Measurements from ENCODE around the gene ASGR1.
A peak's percentile ranks its signal among the peaks of the same experiment; 100 is the strongest.

ASGR1 gene, protein sequence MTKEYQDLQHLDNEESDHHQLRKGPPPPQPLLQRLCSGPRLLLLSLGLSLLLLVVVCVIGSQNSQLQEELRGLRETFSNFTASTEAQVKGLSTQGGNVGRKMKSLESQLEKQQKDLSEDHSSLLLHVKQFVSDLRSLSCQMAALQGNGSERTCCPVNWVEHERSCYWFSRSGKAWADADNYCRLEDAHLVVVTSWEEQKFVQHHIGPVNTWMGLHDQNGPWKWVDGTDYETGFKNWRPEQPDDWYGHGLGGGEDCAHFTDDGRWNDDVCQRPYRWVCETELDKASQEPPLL

DNA sequence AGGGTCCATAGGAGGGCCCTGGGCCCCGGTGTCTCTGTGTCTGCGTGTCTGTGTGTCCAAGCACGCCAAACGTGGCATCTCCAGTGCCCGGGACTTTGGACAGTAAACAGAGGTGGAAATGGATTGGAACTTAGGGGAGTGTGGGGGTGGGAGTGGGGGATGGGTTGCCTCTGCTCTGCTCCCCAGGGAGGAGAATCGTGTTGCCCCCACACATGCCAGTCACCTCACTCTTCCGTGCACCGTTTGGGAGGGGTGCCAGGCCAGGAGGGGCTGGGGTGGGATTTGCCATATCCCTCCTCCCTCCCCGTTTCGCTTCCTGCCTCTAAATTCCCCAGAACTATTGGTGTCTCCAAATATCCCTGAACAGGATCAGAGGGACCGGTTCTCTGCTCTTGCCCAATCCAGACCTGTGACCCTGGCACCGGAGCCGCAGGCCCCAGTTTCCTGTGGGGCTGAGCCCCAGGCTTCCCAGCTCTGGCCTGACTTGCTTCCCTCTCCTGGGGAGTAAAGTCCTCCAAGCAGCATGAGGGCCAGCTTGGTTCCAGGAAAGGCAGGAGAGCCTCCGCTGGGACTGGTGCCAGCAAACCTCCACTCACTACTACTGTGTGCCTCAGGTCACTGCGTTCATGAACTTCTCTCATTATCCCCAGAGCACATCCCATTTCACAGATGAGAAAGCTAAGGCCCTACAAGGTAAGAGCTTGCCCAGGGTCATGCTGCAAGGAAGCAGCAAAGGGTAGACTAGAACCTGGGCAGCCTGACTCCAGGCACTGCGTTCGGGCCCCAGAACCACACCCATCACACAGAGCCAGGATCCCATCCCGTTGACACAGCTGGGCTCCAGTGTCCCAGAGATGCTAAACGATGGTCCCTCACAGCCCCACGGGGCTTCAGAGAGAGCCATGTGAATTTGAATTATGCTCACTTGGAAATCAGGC lies at the start of gene ASGR1:
Gene ASGR1, minus strand, starts transcription at position 54 of the 938 bp plus-strand sequence. CDS start 807 bp downstream, outside the sequence.
- DNase-seq, result no peak

DNA sequence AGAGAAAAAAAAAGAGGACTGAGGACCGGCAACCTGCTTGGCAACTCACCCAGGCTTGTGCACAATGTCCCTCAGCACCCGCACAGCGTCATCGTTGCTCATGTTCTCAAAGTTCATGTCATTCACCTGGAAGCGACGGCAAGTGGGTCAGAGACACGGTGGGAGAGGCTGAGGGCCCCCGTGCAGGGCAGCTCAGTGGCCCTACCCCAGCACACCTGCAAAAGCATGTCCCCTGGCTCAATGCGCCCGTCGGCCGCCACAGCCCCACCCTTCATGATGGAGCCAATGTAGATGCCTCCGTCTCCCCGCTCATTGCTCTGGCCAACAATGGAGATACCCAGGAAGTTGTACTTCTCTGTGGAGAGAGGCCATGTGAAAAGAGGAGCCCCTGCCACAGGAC lies 49.8 kb upstream of the ASGR1 start:
- no peak for DNase-seq

DNA sequence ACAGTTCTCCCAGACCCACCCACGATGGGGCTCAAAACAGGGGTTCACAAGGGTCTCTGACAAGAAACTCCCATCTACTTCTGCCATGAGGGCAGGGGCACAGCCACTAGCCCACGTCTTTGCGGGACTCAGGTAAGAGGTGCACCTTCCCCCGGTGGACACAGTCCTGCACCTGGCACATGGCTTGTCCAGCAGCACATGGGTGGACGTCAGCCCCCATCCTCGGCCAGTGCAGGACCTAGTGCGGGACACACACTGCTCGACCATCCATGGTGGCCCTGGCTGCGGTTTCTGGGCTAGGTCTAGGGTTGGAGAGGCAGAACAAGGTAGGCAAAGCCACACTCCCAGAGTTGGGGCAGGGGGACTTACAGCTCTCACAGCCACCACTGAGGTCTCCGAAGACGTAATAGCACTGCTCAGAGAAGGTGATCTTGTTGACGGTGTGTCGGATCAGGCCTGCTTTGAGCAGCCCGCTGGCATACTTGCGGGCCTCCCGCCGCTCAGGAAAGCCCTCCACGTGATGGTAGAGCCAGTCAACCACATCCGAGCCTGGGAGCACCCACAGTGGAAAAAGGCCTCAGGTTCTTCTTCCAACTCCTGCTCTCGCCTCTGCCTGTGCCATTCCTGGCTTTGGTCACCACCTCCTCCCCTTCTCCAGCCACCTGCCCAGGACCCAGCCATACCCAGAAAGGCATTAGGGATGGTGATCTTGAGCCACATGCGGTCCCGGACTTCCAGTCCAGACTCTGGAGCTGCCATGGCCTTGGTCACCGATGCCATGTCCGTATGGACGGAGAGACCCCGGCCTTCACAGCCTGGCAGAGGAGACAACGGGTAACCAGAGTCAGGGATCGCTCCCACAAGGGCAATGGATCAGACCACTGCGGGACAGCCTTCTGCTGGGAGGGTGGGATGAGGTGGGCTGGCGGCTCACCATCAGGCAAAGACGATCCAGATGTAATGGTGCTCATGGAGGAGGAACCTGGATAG lies 47.8 kb upstream of the ASGR1 start:
- DNase-seq, result no peak

DNA sequence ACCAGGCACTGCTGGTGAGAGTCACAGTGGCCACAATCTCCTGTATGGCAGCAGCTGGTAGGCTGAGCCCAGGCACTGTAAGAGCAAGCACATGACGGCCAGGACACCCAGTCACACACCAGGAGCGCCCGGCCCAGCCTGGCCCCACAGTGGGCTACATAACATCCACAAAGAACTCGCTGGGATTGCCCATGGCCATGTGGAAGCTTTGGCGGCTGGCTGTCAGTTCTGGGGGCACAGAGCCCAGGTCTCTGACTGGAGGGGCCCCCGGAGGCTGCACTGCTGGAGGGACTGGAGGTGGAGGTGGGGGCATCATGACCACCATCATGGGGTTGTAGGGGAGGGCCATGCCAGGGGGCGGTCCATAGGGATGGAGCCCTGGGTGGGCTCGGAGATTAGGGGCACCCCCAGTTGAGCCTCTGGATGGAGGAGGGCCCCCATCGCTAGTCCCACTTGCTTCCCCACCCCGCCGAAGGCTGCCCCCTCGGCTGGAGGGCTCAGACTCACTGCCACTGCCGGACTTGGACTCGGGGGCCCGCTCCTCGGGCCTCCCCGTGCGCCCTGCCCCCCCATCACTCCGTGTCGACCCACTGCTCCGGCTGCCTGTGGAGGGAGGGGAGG lies 46.7 kb upstream of the ASGR1 start:
- no peak for DNase-seq

DNA sequence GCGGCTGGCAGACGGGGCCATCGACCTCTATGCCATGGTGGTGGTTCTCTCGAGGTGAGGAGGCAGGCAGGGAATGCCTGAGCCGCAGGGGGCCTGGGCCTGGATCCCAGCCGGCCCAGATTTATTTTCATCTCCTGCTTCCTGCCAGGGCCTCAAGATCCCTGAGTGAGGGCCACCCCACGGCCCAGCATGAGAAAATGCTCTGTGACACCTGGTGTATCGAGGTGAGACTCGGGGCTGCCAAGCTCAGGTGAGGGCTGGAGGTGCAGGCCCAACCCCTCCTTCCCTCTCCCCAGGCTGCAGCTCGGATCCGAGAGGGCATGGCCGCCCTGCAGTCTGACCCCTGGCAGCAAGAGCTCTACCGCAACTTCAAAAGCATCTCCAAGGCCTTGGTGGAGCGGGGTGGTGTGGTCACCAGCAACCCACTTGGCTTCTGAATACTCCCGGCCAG lies 45.5 kb upstream of the ASGR1 start:
- DNase-seq, result no peak

DNA sequence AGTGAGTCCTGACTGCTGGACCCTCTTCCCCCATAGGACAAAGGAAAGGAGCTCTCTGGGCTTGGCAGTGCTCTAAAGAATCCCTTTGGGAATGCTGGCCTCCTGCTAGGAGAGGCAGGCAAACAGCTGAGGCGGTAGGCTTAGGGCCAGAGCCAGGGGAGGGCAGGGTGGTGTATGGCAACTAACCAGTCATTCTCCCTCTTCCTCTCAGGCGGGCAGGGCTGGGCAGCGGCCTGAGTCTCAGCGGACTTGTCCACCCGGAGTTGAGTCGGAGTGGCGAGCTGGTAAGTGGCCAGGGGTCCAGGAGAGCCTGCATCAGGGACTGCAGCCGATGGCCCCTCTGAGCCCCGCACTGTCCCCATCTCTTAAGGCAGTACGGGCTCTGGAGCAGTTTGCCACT lies 44.9 kb upstream of the ASGR1 start:
- no peak for DNase-seq

DNA sequence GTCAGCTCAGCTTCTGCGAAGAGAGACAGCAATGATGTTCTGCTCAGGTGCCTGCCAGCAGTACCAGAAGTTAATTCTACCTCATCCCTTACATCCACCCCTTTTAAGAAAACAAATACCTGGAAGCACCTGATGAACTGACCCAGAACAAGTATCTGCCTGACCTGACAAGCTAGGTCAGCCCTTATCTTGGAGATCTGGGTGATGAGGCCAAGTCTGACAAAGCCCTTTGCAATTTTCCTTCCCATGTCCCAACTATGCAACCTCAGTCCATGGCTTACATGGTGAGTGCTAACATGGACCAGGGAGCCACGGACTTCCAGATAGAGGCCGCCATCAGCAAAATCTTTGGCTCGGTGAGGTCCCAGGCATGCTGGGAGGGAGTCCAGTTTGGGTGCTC lies 44.2 kb upstream of the ASGR1 start:
- DNase-seq, result no peak

DNA sequence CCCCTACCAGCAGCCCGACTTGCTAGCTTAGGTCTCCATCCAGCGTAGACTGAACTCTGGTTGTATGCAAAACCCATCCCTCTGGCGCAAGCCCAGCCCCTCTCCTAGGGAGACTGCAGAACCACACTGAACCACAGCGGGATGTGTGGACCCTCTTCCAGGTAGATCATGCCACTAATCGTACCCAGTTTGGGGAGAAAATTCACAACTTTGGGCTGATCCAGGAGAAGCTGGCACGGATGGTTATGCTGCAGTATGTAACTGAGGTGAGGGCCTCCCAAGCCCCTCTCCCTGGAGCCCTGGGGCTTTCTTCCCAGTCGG lies 43.8 kb upstream of the ASGR1 start:
- no peak for DNase-seq

DNA sequence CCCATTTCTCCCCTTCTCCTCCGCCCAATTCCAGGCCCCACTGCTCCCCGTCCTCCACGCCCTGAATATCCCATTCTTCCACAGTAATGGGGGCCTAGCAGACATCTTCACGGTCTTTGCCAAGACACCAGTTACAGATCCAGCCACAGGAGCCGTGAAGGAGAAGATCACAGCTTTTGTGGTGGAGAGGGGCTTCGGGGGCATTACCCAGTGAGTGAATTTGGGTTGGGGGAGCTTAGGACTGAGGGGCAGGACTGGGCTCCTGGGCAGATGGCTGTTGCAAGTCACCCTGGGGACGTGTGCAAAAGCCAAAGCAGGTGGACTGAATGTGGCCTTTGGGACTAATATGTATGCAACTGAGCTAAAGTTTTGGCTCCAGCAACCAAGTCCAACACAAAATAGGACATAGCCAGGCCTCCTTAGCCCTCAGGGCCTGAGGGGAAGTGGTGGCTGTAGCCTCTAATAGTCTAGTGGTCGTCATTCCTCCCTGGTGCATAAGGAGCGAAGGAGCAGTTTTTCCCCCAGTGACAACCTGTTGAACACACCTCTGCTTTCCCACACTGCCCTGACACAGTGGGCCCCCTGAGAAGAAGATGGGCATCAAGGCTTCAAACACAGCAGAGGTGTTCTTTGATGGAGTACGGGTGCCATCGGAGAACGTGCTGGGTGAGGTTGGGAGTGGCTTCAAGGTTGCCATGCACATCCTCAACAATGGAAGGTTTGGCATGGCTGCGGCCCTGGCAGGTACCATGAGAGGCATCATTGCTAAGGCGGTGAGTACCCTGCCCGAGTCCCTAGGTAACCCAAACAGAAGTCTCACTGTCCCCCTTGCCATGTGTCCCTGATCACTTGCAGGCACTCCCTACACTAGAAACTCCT lies 43.2 kb upstream of the ASGR1 start:
- no peak for DNase-seq

DNA sequence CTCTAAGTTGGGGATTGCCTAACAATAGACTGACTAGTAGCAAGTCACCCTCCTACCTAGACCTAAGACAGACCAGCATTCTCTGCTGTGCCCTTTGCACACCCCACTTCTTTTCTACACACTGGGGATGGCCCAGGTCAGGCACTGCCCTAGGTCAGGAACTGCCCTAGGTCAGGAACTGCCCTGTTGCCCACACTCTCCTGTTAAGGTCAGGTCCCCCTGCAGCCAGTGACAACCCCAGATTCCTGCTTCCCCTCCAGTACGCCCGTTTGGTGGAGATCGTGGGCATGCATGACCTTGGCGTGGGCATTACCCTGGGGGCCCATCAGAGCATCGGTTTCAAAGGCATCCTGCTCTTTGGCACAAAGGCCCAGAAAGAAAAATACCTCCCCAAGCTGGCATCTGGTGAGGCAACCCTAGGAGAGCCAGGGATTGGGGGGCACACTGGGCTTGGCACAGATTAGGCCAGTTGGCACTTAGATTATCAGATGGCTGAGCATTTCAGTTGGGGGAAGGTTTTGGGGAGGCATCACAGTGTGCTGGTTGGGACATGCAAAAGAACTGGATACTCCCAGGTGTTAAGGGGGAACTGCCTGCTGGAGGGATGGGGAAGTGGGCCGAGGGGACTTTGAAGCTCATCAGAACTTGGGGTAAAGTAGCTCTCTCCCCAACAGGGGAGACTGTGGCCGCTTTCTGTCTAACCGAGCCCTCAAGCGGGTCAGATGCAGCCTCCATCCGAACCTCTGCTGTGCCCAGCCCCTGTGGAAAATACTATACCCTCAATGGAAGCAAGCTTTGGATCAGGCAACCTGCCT lies 42.3 kb upstream of the ASGR1 start:
- no peak for DNase-seq

DNA sequence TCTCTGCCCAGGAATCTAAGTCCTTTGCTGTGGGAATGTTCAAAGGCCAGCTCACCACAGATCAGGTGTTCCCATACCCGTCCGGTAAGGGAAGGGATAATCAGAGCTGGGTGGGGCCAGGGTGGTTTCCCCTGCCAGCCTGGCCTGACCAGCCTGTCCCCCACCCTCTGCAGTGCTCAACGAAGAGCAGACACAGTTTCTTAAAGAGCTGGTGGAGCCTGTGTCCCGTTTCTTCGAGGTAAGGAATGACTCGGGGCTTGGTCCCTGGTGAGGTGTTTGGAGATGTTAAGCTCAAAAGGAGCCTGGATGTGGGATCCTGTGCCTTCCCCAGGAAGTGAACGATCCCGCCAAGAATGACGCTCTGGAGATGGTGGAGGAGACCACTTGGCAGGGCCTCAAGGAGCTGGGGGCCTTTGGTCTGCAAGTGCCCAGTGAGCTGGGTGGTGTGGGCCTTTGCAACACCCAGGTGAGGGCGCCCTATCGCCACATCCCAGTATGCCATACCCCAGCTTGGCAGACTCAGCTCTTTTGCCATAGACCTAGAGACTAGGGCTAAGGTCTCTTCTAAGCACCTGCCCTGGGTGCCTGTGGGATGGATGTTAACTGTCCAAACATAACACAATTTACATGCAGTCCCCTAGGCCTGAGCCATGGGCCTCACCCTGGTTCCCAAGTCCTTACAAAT lies 41.6 kb upstream of the ASGR1 start:
- peak; percentile 26 to 38 (median 28) for DNase-seq

DNA sequence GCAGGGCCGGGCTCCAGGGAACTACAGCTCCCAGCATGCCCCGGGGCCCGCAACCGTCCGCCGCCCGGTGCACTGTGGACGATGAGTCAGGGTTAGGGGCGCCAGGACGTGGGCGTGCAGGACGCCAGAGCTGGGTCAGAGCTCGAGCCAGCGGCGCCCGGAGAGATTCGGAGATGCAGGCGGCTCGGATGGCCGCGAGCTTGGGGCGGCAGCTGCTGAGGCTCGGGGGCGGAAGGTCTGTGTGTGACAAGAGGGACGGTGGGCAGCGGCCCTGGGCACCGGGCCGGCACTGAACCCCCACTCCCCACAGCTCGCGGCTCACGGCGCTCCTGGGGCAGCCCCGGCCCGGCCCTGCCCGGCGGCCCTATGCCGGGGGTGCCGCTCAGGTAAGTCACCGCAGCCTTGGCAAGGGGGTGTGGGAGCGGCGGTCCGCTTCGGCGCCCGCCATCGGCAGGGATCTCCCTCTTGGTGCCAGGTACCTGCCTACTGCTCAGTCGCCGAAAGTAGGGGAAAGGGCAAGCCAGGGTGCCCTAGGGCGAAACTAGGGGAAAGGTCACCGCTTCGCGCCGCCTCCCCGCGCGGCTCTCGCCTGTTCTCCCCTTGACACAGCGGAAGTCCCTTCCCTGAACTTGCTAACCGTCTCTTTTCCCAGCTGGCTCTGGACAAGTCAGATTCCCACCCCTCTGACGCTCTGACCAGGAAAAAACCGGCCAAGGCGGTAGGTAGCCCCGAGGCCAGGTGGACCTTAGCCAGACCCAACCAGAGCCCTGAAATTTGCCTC lies 40.8 kb upstream of the ASGR1 start, which contains the start of the genes ACADVL and DLG4:
Gene ACADVL, plus strand, starts transcription at position 127 of the 781 bp plus-strand sequence. Its CDS starts 47 bp downstream, at position 174.
Gene DLG4, minus strand, starts transcription at position 25 of the 781 bp plus-strand sequence.
- peak; percentile 53 to 68 (median 57) for DNase-seq

DNA sequence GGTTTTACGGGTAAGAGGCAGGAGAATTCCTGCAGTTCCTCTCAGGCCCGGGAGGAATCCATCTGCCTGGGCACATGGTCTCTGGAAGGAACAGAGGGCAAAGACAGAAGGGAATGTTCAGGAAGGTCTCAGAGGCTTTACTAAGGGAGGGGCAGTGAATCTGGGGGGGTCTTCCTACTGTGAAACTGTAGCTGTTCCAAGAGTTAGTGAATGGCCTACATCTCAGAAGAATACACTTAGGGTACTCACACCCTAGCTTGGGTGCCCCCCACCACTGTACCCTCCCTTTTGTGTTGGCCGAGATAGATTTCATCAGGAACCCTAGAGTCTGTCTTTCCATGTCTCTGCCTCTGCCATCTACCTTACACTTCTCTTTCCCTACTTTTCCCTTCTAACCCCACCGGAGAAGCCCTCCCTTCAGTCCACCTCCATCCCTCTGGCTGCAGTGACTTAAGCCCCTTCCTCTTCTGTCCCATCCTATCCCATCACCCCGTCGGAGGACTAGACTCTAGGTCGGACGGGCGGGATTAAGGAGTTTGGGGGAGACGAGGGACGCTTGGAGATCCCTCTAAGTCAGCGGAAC lies 40.1 kb upstream of the ASGR1 start:
- no peak for DNase-seq

DNA sequence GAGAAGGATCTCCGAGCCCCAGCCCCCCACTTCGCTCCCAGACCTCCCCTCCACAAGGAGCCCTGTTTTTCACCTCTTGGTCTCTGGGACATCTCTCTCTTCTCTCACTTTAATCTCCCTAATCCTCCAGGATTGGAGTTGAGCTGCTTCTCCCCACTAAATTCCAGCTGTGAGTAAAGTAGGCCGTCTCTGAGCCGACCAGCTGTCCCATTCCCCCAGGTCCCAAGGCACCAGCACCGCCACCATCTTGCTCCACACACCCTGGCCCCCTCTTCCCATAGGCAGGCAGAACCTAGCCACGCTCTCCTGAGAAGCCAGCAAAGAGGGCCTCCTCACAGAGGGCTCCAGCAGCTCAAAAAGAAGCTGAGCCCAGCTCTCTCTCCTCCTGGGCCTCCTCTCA lies 39.6 kb upstream of the ASGR1 start:
- no peak for DNase-seq

DNA sequence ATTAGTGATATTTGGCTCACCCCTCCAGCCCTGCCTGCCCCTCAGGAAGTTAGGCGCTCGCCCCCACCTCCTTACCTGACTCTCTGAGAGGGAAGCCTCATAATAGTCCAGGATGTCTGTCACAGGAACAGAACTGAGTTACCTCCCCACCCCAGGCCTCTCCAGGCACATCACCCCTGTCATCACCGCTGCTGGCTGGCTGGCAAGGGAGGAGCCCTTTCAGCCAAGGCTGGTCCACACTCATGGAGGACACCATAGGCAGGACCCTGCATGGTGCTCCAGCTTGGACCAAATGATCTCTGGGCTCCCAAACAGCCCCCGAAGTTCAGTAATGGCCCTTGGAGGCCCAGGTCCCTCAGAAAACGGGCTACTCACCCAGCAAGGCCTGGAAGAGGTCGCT lies 39.0 kb upstream of the ASGR1 start:
- DNase-seq, result no peak

DNA sequence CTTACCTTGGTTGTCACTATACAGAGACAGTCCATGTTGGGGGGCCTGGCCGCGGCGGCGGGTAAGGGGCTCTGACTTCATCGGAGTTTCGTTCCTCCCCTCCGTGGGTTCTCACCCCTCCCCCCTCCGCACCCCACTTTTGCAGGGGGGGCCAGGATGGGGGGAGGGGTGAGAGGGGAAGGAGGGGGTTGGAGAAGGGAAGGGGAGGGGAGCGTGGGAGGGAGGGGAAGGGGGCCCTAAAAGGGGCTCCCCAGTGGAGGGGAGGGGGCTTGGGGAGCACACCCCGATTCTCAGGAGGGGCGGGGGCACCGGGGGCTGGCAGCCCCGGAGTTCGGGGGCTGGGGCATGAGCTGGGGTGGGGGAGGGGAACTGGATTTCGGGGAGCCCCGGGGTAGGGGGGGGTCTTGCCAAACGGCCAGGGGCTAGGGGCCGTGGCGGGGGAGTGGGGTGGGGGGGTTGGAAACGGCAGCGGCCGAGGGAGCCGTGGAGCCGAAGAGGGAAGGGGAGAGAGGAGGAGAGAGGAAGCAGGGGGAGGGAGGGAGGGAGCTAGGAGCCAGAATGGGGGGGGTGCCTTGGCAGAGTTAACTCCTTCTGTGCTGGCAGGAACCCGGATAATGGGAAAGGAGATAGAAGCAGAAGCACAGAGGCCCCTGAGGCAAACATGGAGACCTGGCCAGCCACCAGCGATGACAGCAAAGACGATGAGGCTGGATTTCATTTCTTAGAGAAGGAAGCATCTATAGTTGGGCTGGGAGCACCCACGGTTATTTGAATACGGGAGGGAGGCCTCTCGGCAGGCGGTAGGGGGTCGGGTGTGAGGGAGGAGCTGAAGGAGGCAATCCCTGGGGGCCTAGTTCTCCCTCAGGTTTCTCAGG lies 38.2 kb upstream of the ASGR1 start:
- no peak for DNase-seq
